WTC11 (cell line): ENCODE measurements around the gene NUDCD3. TPM values are rescaled to one million over a fixed set of nuclear protein-coding genes. Genes with fewer than 3 reads are reported as not detected.

Experiments used
- ATAC-seq: fragments of 200-7000 bp; cut with Tn5 transposase; 2 replicates; pipeline ENCODE4 v1.10.0; 2021; ENCODE audit warnings: mild to moderate bottlenecking, moderate library complexity
- CTCF ChIA-PET: fragments of 300-600 bp; sonication (Branson Sonifier 250); formaldehyde crosslinking; loops from one replicate; lab custom pipeline; 2021; ENCODE audit warnings: antibody characterized with exemption; lab: Charles Lee
- POLR2A ChIA-PET: fragments of 350-600 bp; sonication (Branson Sonifier 250); formaldehyde crosslinking; loops from one replicate; lab custom pipeline; 2021; ENCODE audit warnings: antibody characterized with exemption; lab: Charles Lee
- DNase-seq: peaks from one replicate; pipeline ENCODE4 v3.0.0; 2021; ENCODE audit warnings: low spot score
- H3K27ac Mint-ChIP-seq: 2 replicates; pipeline ENCODE4 v1.8.0; 2021; ENCODE audit warnings: mixed read lengths
- H3K27me3 Mint-ChIP-seq: 2 replicates; pipeline ENCODE4 v1.8.0; 2021; ENCODE audit warnings: low read depth, mild to moderate bottlenecking, moderate library complexity, mixed read lengths
- H3K36me3 Mint-ChIP-seq: 2 replicates; pipeline ENCODE4 v1.8.0; 2021; ENCODE audit warnings: mixed read lengths
- H3K4me1 Mint-ChIP-seq: 2 replicates; pipeline ENCODE4 v1.8.0; 2022; ENCODE audit warnings: mixed read lengths
- H3K4me3 Mint-ChIP-seq: 2 replicates; pipeline ENCODE4 v1.8.0; 2021; ENCODE audit warnings: mild to moderate bottlenecking, moderate library complexity, mixed read lengths
- H3K9me3 Mint-ChIP-seq: 2 replicates; pipeline ENCODE4 v1.8.0; 2021; ENCODE audit warnings: mixed read lengths
- CBFB ChIP-seq: sonication (generic); formaldehyde crosslinking; IDR thresholded peaks from 2 replicates; pipeline ENCODE4 v1.8.1; 2022; ENCODE audit warnings: mild to moderate bottlenecking, low read depth, missing genetic modification reagents
- FOXJ3 ChIP-seq: sonication (generic); formaldehyde crosslinking; IDR thresholded peaks from 2 replicates; pipeline ENCODE4 v1.9.0; 2021; ENCODE audit warnings: missing genetic modification reagents, mild to moderate bottlenecking, borderline replicate concordance
- NFATC4 ChIP-seq: fragments of 250-450 bp; sonication (Bioruptor Pico); IDR thresholded peaks from 2 replicates; pipeline ENCODE4 v1.9.0; 2021; ENCODE audit warnings: mild to moderate bottlenecking
- OVOL2 ChIP-seq: fragments of 250-450 bp; sonication (Bioruptor Pico); IDR thresholded peaks from 2 replicates; pipeline ENCODE4 v1.9.0; 2021; ENCODE audit warnings: mild to moderate bottlenecking, borderline replicate concordance
- PRRX2 ChIP-seq: fragments of 250-450 bp; sonication (Bioruptor Pico); IDR thresholded peaks from 2 replicates; pipeline ENCODE4 v1.8.0; 2021; ENCODE audit warnings: mild to moderate bottlenecking
- SOX15 ChIP-seq: fragments of 250-450 bp; sonication (Bioruptor Pico); IDR thresholded peaks from 2 replicates; pipeline ENCODE4 v1.9.0; 2021; ENCODE audit warnings: mild to moderate bottlenecking
- ZNF263 ChIP-seq: sonication (generic); formaldehyde crosslinking; IDR thresholded peaks from 2 replicates; pipeline ENCODE4 v1.8.1; 2022; ENCODE audit warnings: low read depth, mild to moderate bottlenecking, moderate library complexity, missing genetic modification reagents
- ZNF416 ChIP-seq: fragments of 250-450 bp; sonication (Bioruptor Pico); IDR thresholded peaks from 2 replicates; pipeline ENCODE4 v1.9.0; 2021; ENCODE audit warnings: mild to moderate bottlenecking, inconsistent platforms
- total RNA-seq: library from RNA; stranded (reverse); gene quantifications from 3 replicates; pipeline ENCODE4 v1.2.3, GENCODE V29; 2021
- TF ChIP-seq, protein P1 (sequence below): sonication (generic); formaldehyde crosslinking; IDR thresholded peaks from 2 replicates; pipeline ENCODE4 v1.8.1; 2023; ENCODE audit warnings: mild to moderate bottlenecking, moderate library complexity, missing genetic modification reagents
- TF ChIP-seq, protein P2 (sequence below): sonication (generic); formaldehyde crosslinking; IDR thresholded peaks from 2 replicates; pipeline ENCODE4 v1.8.0; 2022; ENCODE audit warnings: mild to moderate bottlenecking, missing genetic modification reagents
- TF ChIP-seq, protein P3 (sequence below): sonication (generic); formaldehyde crosslinking; IDR thresholded peaks from 2 replicates; pipeline ENCODE4 v1.8.1; 2022; ENCODE audit warnings: missing genetic modification reagents, borderline replicate concordance
- TF ChIP-seq, protein P4 (sequence below): fragments of 250-450 bp; sonication (Bioruptor Pico); IDR thresholded peaks from 2 replicates; pipeline ENCODE4 v1.9.0; 2021; ENCODE audit warnings: mild to moderate bottlenecking, borderline replicate concordance
- TF ChIP-seq, protein P5 (sequence below): sonication (generic); formaldehyde crosslinking; IDR thresholded peaks from 2 replicates; pipeline ENCODE4 v1.8.1; 2022; ENCODE audit warnings: mild to moderate bottlenecking, missing genetic modification reagents, moderate library complexity, borderline replicate concordance
- TF ChIP-seq, protein P6 (sequence below): sonication (generic); formaldehyde crosslinking; conservative IDR thresholded peaks from 2 replicates; pipeline ENCODE4 v1.8.1; 2023; ENCODE audit warnings: mild to moderate bottlenecking, low read depth, missing genetic modification reagents, moderate library complexity

NUDCD3 gene
- total RNA-seq, 1 experiment from 2014 or later: 71.8 TPM

DNA sequence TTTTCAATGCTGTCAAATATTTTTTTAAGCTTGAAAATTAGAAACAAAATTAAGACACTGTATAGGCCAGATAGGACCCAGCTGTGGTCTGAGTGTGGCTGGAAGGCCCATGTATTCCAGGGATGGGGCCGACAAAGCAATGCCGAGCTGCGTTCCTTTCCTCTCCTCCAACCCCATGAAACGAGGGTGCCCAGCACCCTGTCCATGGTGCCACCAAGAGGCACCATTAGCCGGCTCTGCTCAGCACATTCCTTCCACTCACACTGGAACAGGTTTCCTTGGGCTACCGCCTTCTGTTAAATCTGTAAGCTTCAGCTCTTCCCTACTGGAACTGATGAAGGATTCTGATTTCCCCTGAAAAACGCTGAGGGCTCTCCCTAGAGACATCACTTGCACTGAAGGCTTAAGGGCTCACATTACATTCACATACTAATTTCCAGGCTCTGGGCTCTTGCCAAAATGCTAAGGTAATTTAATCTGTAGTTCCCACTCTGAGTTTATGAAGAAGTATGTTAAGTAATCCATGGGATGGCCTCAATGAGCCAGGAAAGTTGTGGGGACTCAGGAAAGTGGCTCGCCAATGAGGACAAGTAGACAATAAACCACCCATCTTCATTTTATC is 91.4 kb downstream of the NUDCD3 start:
- Mint-ChIP-seq H3K36me3 (peaks cover 6% of the 10 kb centered on the region; the same call in 1 of the 2 replicates), H3K27me3 (no peaks in the 10 kb centered on the region), H3K4me3 (no peak overlapping the region), H3K27ac (no peak overlapping the region), H3K4me1 (no peaks in the 10 kb centered on the region), H3K9me3 (no peaks in the 10 kb centered on the region)
- TF ChIP-seq SOX15 (CRISPR knock-in tag) (no peak), ZNF263 (no peak), CBFB (CRISPR knock-in tag) (no peak), ZNF416 (CRISPR knock-in tag) (no peak)
- TF ChIP-seq, protein P1, sequence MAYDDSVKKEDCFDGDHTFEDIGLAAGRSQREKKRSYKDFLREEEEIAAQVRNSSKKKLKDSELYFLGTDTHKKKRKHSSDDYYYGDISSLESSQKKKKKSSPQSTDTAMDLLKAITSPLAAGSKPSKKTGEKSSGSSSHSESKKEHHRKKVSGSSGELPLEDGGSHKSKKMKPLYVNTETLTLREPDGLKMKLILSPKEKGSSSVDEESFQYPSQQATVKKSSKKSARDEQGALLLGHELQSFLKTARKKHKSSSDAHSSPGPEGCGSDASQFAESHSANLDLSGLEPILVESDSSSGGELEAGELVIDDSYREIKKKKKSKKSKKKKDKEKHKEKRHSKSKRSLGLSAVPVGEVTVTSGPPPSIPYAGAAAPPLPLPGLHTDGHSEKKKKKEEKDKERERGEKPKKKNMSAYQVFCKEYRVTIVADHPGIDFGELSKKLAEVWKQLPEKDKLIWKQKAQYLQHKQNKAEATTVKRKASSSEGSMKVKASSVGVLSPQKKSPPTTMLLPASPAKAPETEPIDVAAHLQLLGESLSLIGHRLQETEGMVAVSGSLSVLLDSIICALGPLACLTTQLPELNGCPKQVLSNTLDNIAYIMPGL (CRISPR knock-in tag): no peak
- DNase-seq (no peak), ATAC-seq (no peak)
- CTCF ChIA-PET: interaction anchor here (1.0 kb wide), 1 partner anchor 50 kb away, joined by 3 read pairs; no protein-coding TSS in a partner anchor
- POLR2A ChIA-PET: no interaction called here

DNA sequence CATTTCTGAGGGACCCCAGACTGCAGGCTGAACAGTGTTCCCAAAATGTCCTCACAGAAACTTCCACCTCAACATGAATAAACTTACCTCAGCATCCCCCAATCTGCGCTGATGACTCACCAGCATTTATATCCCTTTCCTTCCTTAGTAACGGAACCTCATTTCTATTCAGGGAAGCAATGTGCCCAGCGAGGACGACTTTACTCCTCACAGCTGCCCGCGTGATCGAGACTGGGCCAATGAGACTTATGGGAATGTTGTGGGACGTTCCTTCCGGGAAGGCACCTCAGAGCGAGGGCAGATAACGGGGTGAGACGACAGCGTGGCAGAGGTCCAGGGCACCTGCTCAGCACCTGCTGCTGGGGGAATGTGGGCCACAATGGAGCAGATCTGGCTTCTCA is 91.9 kb downstream of the NUDCD3 start:
- Mint-ChIP-seq H3K9me3 (no peaks in the 10 kb centered on the region), H3K36me3 (peaks cover 6% of the 10 kb centered on the region; the same call in 1 of the 2 replicates), H3K4me3 (no peak overlapping the region), H3K27ac (no peak overlapping the region), H3K4me1 (no peaks in the 10 kb centered on the region), H3K27me3 (no peaks in the 10 kb centered on the region)
- POLR2A ChIA-PET: no interaction called here
- TF ChIP-seq OVOL2 (CRISPR knock-in tag) (no peak), PRRX2 (CRISPR knock-in tag) (no peak), FOXJ3 (CRISPR knock-in tag) (no peak), NFATC4 (CRISPR knock-in tag) (no peak)
- TF ChIP-seq, protein P2, sequence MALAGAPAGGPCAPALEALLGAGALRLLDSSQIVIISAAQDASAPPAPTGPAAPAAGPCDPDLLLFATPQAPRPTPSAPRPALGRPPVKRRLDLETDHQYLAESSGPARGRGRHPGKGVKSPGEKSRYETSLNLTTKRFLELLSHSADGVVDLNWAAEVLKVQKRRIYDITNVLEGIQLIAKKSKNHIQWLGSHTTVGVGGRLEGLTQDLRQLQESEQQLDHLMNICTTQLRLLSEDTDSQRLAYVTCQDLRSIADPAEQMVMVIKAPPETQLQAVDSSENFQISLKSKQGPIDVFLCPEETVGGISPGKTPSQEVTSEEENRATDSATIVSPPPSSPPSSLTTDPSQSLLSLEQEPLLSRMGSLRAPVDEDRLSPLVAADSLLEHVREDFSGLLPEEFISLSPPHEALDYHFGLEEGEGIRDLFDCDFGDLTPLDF (CRISPR knock-in tag): no peak
- TF ChIP-seq, protein P3, sequence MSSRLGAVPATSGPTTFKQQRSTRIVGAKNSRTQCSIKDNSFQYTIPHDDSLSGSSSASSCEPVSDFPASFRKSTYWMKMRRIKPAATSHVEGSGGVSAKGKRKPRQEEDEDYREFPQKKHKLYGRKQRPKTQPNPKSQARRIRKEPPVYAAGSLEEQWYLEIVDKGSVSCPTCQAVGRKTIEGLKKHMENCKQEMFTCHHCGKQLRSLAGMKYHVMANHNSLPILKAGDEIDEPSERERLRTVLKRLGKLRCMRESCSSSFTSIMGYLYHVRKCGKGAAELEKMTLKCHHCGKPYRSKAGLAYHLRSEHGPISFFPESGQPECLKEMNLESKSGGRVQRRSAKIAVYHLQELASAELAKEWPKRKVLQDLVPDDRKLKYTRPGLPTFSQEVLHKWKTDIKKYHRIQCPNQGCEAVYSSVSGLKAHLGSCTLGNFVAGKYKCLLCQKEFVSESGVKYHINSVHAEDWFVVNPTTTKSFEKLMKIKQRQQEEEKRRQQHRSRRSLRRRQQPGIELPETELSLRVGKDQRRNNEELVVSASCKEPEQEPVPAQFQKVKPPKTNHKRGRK (CRISPR knock-in tag): no peak
- TF ChIP-seq, protein P4, sequence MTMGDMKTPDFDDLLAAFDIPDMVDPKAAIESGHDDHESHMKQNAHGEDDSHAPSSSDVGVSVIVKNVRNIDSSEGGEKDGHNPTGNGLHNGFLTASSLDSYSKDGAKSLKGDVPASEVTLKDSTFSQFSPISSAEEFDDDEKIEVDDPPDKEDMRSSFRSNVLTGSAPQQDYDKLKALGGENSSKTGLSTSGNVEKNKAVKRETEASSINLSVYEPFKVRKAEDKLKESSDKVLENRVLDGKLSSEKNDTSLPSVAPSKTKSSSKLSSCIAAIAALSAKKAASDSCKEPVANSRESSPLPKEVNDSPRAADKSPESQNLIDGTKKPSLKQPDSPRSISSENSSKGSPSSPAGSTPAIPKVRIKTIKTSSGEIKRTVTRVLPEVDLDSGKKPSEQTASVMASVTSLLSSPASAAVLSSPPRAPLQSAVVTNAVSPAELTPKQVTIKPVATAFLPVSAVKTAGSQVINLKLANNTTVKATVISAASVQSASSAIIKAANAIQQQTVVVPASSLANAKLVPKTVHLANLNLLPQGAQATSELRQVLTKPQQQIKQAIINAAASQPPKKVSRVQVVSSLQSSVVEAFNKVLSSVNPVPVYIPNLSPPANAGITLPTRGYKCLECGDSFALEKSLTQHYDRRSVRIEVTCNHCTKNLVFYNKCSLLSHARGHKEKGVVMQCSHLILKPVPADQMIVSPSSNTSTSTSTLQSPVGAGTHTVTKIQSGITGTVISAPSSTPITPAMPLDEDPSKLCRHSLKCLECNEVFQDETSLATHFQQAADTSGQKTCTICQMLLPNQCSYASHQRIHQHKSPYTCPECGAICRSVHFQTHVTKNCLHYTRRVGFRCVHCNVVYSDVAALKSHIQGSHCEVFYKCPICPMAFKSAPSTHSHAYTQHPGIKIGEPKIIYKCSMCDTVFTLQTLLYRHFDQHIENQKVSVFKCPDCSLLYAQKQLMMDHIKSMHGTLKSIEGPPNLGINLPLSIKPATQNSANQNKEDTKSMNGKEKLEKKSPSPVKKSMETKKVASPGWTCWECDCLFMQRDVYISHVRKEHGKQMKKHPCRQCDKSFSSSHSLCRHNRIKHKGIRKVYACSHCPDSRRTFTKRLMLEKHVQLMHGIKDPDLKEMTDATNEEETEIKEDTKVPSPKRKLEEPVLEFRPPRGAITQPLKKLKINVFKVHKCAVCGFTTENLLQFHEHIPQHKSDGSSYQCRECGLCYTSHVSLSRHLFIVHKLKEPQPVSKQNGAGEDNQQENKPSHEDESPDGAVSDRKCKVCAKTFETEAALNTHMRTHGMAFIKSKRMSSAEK (CRISPR knock-in tag): no peak
- TF ChIP-seq, protein P5, sequence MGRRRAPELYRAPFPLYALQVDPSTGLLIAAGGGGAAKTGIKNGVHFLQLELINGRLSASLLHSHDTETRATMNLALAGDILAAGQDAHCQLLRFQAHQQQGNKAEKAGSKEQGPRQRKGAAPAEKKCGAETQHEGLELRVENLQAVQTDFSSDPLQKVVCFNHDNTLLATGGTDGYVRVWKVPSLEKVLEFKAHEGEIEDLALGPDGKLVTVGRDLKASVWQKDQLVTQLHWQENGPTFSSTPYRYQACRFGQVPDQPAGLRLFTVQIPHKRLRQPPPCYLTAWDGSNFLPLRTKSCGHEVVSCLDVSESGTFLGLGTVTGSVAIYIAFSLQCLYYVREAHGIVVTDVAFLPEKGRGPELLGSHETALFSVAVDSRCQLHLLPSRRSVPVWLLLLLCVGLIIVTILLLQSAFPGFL (CRISPR knock-in tag): no peak
- TF ChIP-seq, protein P6, sequence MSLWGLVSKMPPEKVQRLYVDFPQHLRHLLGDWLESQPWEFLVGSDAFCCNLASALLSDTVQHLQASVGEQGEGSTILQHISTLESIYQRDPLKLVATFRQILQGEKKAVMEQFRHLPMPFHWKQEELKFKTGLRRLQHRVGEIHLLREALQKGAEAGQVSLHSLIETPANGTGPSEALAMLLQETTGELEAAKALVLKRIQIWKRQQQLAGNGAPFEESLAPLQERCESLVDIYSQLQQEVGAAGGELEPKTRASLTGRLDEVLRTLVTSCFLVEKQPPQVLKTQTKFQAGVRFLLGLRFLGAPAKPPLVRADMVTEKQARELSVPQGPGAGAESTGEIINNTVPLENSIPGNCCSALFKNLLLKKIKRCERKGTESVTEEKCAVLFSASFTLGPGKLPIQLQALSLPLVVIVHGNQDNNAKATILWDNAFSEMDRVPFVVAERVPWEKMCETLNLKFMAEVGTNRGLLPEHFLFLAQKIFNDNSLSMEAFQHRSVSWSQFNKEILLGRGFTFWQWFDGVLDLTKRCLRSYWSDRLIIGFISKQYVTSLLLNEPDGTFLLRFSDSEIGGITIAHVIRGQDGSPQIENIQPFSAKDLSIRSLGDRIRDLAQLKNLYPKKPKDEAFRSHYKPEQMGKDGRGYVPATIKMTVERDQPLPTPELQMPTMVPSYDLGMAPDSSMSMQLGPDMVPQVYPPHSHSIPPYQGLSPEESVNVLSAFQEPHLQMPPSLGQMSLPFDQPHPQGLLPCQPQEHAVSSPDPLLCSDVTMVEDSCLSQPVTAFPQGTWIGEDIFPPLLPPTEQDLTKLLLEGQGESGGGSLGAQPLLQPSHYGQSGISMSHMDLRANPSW: no peak
- ATAC-seq (no peak), DNase-seq (no peak)
- CTCF ChIA-PET: no interaction called here
